ENCODE data around the gene TNIP2.

Gene TNIP2

DNA sequence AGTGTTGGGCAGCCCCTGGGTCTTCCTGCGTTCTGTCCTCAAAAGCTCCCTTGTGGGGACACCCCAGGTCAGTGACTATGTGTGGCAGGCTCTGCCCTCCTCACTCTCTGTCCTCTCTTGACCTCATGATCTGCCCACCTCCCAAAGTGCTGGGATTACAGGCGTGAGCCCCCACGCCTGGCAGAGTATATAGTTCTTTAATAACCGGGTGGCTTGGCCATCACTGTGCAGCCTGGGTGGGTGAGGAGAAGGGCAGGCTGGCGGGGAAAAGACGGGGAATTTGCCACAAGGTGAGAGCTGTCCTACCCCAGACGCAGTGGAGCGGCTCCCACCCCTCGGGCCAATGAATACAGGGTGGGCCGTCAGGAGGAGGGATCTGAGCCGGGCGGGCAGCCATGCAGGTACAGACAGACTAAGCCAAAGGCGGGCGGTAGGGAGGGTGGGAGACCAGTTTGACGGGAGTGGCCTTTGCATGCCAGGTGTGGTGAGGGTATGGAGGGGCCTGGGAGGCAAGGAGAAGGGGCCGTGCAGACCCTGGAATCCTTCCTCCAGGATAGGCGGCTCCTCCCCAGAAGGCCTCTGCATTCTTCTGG lies 39.3 kb upstream of the TNIP2 start:
- no peaks in the 10 kb centered on the region for H3K27me3 ChIP-seq
- H3K4me3 ChIP-seq (ENCODE audit: low read depth in 1 of 2, low read length in 1 of 2): peak overlapping the region; percentile 80 to 92
- TF ChIP-seq, protein P1, sequence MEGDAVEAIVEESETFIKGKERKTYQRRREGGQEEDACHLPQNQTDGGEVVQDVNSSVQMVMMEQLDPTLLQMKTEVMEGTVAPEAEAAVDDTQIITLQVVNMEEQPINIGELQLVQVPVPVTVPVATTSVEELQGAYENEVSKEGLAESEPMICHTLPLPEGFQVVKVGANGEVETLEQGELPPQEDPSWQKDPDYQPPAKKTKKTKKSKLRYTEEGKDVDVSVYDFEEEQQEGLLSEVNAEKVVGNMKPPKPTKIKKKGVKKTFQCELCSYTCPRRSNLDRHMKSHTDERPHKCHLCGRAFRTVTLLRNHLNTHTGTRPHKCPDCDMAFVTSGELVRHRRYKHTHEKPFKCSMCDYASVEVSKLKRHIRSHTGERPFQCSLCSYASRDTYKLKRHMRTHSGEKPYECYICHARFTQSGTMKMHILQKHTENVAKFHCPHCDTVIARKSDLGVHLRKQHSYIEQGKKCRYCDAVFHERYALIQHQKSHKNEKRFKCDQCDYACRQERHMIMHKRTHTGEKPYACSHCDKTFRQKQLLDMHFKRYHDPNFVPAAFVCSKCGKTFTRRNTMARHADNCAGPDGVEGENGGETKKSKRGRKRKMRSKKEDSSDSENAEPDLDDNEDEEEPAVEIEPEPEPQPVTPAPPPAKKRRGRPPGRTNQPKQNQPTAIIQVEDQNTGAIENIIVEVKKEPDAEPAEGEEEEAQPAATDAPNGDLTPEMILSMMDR (IDR thresholded peaks at IDR 0.05): no peak
- H3K4me1 ChIP-seq (ENCODE audit: control insufficient read depth in 1 of 2, insufficient read depth in 1 of 2, low read depth in 1 of 2, low read length in 1 of 2): peaks cover 83 to 86% of the 10 kb centered on the region in 2 experiments
- peak overlapping the region; percentile 98 for H3K27ac ChIP-seq
- peaks cover 18% of the 10 kb centered on the region for H3K36me3 ChIP-seq
- no peaks in the 10 kb centered on the region for H3K9me3 ChIP-seq

DNA sequence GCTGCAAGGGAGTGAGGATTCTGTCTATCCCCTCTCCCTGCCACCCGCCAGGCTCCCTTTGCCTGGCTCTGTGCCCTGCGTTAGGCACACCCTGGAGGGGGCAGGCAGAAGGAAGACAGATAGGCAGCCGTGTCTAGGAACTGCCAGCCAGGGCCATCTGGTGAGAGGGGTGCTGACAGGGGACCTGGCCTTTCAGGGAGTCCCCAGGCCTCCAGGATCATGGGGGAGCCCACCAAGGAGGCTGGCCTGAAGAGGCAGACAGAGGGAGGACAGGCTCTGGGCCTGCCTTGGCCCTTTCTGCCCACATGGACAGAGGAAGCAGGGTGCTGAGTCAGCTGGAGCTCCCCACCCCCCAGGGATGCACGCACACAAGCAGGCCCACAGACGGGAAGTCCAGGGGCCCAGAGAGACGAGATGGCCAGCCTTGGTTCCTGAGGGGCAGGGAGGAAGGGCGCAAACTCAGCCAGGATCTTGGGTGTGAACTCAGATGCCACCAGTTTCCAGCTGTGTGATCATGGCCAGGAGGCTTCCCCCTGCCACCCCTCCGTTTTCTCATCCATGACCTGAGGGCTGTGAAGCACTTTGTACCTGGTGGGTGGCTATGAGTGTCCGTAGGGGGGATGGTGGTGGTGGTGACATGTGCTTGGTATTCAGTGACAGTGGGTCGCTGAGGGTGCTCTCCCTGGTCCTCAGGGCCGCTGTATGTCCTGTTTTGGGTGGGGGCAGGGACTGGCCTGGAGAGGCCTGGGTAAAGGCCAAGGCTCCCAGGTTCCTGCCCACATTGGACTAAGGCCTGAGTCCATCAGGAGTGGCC lies 38.6 kb upstream of the TNIP2 start:
- H3K4me1 ChIP-seq (ENCODE audit: control insufficient read depth in 1 of 2, insufficient read depth in 1 of 2, low read depth in 1 of 2, low read length in 1 of 2): peaks cover 83% of the 10 kb centered on the region in 2 experiments
- peak overlapping the region; percentile 98 for H3K27ac ChIP-seq
- no peaks in the 10 kb centered on the region for H3K27me3 ChIP-seq
- H3K4me3 ChIP-seq (ENCODE audit: low read depth in 1 of 2, low read length in 1 of 2): peak overlapping the region; percentile 80 to 92
- TF ChIP-seq, protein P1 (IDR thresholded peaks at IDR 0.05): no peak
- no peaks in the 10 kb centered on the region for H3K9me3 ChIP-seq
- H3K36me3 ChIP-seq: peaks cover 18% of the 10 kb centered on the region

DNA sequence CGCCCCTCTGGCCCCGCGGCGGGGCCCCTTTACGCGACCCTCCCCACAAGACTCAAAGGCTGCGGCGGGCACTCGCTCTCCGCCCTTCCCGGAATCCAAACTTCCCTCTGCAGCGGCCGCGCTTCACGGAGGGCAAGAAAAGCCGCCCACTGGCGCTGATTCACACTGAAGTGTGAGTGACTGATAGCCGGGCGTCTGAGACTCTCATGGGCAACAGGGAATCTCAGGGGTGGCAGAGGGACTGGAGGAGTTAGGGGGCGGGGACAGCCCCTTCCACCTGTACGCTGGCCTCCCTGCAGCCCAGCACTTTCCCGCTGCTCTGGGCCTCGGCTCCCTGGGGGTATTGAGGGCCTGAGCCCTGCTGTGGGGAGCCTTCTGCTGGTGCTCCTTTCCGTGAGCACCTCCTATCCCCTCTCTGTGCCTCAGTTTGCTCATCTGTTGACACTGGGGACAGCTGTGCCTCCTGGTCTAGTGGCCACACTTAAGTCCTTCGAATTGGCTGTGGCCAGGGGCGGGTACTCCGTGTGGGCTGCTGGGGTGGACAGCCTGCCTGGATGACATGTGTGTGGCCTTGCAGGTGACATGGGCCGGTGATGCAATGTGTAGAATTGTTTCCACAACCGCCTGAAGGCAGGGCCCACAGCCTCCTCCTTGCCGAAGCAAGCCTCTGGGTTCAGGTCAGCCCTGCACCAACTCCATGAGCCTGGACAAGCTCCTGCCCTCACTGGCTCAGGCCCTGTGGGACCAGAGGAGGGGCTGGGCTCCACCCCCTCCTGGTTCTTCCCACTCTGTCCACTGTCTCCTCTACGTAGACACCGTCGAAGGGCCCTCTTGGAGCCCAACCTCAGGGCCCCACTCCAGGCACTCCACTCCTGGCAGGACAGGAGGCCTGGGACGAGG lies 37.7 kb upstream of the TNIP2 start:
- TF ChIP-seq, protein P1 (IDR thresholded peaks at IDR 0.05): peak; percentile 40
- H3K4me3 ChIP-seq (ENCODE audit: low read depth in 1 of 2, low read length in 1 of 2): peak overlapping the region; percentile 80 to 92
- peaks cover 78 to 79% of the 10 kb centered on the region in 2 experiments for H3K4me1 ChIP-seq (ENCODE audit: control insufficient read depth in 1 of 2, insufficient read depth in 1 of 2, low read depth in 1 of 2, low read length in 1 of 2)
- no peaks in the 10 kb centered on the region for H3K9me3 ChIP-seq
- H3K27me3 ChIP-seq: no peaks in the 10 kb centered on the region
- peak overlapping the region; percentile 98 for H3K27ac ChIP-seq
- H3K36me3 ChIP-seq: peaks cover 18% of the 10 kb centered on the region

GRCh38 chr4:2792711-2793585 lies 36.8 kb upstream of the TNIP2 start, which contains the start of gene SH3BP2:
Gene SH3BP2 (plus strand): TSS chr4:2793085. CDS start chr4:2820618, 27,533 bp downstream.
- H3K9me3 ChIP-seq: no peaks in the 10 kb centered on the region
- peaks cover 18% of the 10 kb centered on the region for H3K36me3 ChIP-seq
- peak within 1 kb of the TSS; percentile 98 for H3K27ac ChIP-seq
- no peaks in the 10 kb centered on the region for H3K27me3 ChIP-seq
- H3K4me3 ChIP-seq (ENCODE audit: low read depth in 1 of 2, low read length in 1 of 2): peak within 1 kb of the TSS; percentile 80 to 92
- TF ChIP-seq, protein P1 (IDR thresholded peaks at IDR 0.05): peak; percentile 56
- peaks cover 75 to 77% of the 10 kb centered on the region in 2 experiments for H3K4me1 ChIP-seq (ENCODE audit: control insufficient read depth in 1 of 2, insufficient read depth in 1 of 2, low read depth in 1 of 2, low read length in 1 of 2)
